Left cardiac atrium (tissue), 4 donors: ENCODE measurements around the gene XRCC1. TPM values are rescaled to one million over a fixed set of nuclear protein-coding genes. Genes with fewer than 3 reads are reported as not detected.
A peak's percentile ranks its signal among the peaks of the same experiment; 100 is the strongest.
"Not testable (repeated sequence)": the region's sequence is repeated elsewhere in the genome, so short reads cannot be mapped to it uniquely, and the experiment has no call there.

Experiments
- ATAC-seq, 2 donors: fragments of 200-7000 bp; cut with Tn5 transposase; one replicate each; pipeline ENCODE4 v1.9.1; 2020; ENCODE audit warnings: mild to moderate bottlenecking in 2 of 2, moderate library complexity in 2 of 2
- DNase-seq: peaks from one replicate; pipeline ENCODE4 v3.0.0-alpha.2; 2020
- intact Hi-C, 2 donors: fragments of 100-400 bp; cut with DNase I; formaldehyde crosslinking; loops; one replicate each; pipeline versions ENCODE4 v1.14.1 to v1.15.1; 2022 to 2023
- total RNA-seq, 2 donors: library from RNA; stranded (reverse); fragmentation: NEBNext Ultra II Directional; extraction: Animal tissue kit (Norgen Biotek cat#: 25700); gene quantifications; one replicate each; pipeline ENCODE4 v1.2.1, GENCODE V29; 2021
- donor health status: DM: no; HTN: yes; CAD: no.
- donor health status: DM: no; HTN: yes; CAD: no; lungs with severe emphysema.
- donor health status: DM: yes; HTN: yes; CAD: no.
- donor health status: Dilated cardiomyopathy.

The XRCC1 gene
- total RNA-seq, 2 donors from 2014 or later = 14.0 to 17.4 TPM

DNA sequence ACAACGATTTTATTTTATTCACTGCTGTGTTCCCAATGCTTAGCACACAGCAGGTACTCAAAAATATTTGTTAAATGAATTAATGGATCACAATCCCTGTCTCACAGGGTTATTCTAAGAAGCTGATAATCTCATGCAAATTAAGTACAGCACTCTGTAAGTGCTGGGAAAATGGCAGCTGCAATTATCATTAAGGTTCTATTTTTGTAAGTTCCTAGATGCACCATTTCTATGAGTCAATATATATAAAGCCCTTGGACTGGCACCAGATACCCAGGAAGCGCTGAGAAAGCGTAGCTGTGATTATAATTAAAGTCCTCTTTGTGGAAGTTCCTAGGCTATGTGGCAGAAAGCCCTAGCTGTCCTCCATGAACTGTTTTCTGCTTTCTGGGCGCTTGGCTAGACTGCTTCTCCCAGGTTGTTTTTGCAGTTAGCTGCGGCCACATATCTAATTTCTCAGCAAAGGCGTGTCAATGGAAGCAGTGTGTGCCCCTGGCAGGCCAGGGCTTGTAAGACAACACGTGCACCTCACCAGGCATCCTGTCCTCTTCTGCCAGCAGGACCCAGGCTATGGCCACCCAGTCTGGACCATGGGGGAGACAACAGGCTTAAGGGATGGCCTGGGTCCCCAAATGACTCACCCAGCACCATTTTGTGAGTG is 31.4 kb upstream of the XRCC1 start:
- ATAC-seq = no peak
- intact Hi-C loops = no loop called here
- no peak for DNase-seq

DNA sequence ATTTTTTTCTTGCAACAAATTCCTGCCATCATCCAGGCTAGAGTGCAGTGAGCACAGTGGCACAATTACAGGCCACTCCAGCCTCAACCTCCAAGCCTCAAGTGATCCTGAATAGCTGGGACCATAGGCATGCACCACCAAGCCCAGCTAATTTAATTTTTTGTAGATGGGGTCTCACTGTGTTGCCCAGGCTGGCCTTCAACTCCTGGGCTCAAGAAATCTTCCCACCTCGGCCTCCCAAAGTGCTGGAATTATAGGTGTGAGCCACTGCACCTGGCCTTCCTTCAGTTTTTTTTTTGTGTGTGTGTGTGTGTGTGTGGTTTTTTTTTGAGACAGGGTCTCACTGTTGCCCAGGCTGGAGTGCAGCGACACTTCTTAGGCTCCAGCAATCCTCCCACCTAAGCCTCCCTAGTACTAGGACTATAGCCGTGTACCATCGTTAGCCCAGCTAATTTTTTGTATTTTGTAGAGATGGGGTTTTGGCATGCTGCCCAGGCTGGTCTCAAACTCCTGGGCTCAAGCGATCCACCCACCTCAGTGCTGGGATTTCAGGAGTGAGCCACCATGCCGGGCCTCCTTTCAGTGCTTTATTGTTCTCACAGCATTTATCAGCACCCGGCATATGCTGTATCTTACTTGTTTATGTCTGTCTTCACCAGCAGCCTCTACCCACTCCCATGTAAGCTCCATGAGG is 30.7 kb upstream of the XRCC1 start:
- intact Hi-C loops = no loop called here

DNA sequence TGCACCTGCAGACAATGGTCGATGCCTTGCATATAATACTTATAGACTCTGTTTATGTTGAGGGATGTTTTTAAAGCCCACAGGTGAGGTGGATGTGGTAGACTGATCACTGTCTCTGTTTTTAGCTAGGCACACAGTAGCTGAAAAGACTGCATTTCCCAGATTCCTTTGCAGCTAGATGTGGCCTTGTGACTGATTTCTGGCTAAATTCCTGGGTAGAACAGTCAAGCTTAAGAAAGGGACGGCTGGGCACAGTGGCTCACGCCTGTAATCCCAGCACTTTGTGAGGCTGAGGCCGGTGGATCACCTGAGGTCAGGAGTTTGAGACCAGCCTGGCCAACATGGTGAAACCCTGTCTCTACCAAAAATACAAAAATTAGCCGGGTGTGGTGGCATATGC is 25.0 kb upstream of the XRCC1 start:
- intact Hi-C loops, DNase-seq, ATAC-seq: not testable (repeated sequence)

More for the DNA sequence above, 30.7 kb upstream of the XRCC1 start:
- DNase-seq (no peak), ATAC-seq (no peak)

DNA sequence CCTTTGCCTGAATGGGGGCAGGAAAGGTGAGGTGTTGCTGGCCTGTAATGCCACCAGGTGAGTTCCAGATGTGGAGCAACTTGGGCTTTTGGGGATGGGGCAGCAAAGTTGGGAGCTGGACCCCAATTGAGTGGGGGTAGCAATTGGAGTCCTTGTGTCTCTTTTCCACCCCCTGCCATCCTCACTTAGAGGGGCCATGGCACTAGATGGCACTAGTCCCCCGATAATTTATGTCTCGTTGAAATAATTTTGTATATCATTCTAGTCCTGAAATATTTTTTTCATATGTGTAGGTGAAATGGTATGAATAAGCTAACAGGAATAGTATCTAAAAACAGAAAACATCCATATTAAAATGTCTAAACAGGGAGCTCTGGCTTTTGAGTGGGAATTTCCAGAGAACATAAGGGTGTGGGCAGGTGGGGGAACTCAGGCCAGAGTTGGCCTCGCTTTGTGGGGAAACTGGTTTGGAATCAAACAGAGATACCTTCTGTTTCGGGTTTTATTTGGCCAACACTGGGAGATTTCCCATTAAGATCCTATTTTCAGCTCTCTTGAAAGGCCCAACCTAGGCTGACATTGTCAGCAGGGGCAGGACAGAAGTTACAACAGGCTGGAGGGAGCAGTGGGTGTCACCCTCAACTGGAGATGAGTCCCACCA is 24.4 kb upstream of the XRCC1 start:
- ATAC-seq = no peak
- no peak for DNase-seq
- intact Hi-C loops = no loop called here

DNA sequence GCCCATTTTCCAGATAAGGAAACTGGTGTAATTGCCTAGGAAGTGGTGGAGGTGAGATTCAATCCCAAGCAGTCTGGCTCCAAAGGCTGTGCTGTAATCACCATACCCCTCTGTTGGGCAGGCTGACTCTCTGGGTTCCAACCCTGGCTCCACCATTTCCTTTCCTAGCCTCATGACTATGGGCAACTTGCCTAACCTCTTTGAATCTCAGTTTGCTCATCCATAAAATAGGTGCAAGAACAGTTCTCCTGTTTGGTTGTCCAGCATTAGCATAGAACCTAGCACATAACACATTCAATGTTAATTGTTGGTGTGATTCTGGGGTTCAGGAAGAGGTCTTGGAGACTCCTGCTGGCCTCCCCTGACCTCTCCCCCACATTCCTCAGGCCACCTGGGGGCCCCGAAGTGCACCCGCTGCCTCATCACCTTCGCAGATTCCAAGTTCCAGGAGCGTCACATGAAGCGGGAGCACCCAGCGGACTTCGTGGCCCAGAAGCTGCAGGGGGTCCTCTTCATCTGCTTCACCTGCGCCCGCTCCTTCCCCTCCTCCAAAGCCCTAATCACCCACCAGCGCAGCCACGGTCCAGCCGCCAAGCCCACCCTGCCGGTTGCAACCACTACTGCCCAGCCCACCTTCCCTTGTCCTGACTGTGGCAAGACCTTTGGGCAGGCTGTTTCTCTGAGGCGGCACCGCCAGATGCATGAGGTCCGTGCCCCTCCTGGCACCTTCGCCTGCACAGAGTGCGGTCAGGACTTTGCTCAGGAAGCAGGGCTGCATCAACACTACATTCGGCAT is 23.3 kb upstream of the XRCC1 start:
- DNase-seq (no peak), ATAC-seq (no peak)
- intact Hi-C loops = no loop called here

DNA sequence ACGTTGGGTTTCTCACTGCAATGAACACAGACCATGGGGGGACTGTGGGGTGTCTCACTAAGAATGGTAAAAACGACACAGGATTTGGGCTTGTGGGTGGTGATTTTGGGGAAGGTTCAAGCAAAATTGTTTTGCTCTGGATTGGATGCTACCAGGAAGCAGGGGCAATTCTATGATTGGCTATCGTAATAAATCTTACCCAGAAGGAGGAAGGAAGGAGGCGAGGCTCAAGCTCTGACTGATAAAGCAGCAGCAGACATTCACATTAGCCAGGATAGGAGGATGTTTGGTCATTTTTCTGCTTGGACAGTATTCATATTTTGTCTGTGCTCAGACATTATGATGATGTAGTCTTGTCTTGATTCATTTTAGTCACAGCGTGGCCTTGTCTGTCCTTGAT is 22.5 kb upstream of the XRCC1 start:
- ATAC-seq = no peak
- DNase-seq = no peak
- intact Hi-C loops = no loop called here

DNA sequence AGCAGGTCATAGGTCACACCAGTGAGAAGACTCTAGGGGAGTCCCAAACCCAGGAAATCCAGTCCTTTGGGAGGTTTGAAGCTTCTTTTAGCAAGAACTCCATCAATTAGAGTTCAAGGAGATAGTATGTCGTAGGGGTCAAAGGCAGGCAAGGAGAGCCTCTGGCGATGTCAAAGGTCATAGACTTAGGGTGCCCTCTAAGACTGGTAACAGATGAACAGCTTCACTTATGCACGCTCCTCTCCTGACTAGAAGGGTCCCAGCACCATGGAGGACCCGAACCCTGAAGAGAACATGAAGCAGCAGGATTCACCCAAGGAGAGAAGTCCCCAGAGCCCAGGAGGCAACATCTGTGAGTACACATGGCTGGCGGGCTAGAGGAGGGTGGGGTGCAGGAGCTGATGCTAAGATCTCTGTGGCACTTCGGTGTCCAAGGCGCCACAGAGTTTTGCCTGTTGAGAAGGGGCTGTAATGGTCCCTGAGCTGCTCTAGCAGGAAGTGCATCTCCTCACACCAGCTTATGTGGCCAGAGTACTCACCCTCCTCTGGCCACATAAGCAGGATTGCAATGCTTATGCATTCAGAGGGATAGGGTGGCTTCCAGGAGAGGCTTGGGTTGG is 21.6 kb upstream of the XRCC1 start:
- DNase-seq = no peak
- intact Hi-C loops = loop anchor here in 1 of 2 donors (1.0 kb wide), 2 partner anchors 22 kb away; partner anchors contain the start of genes PINLYP, XRCC1 and ZNF428
- no peak for ATAC-seq

DNA sequence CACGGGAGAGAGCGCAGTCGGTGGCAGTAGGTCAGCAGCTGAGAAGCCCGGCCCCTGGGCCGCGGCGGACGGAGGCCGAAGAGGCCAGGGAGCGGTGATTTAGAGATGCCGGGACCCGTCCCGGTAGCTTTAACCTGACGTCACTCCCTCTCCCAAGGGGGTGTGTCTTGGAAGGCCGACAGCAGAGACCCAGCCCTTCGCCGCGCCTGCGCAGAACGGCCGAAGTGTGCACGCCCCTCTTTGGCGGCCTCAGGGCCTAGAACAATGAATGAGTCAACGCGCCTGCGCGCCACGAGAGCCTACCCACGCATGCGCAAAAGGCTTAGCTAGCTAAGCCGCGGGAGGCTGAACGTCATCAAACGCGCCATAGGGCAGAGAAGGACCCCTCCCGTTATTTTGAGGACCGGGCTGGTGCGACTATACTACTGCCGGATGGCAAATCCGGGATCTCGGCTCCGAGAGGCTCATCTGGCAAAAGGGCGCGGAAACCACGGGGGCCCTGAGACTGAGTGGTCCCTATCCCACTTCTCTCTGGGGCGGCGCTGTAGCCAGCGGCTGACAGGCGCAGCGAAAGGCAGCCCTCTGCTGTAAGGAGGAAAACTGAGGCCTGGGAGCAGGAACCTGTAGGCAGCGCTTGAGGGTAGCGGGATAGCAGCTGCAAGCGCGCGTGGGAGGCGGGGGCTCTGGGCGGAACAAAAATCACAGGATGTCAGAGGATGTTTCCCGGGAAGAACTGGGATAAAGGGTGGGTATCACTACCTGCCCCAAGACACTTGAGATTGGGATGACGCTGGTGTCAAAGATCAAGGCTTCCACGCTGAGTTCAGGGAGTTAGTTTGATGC is 20.9 kb upstream of the XRCC1 start, which contains the start of the genes IRGQ and ZNF576:
IRGQ (minus strand) TSS at position 136 of the 843 bp plus-strand sequence. CDS start 796 bp downstream, outside the sequence.
ZNF576 (plus strand) TSS at position 597 of the 843 bp plus-strand sequence. CDS start 514 bp downstream, outside the sequence.
- ATAC-seq (peak; percentile 94 to 96), DNase-seq (peak; percentile 100)
- intact Hi-C loops = loop anchor here in 1 of 2 donors (1.0 kb wide), 2 partner anchors 21 to 23 kb away; partner anchors contain the start of genes PINLYP, XRCC1 and ZNF428

DNA sequence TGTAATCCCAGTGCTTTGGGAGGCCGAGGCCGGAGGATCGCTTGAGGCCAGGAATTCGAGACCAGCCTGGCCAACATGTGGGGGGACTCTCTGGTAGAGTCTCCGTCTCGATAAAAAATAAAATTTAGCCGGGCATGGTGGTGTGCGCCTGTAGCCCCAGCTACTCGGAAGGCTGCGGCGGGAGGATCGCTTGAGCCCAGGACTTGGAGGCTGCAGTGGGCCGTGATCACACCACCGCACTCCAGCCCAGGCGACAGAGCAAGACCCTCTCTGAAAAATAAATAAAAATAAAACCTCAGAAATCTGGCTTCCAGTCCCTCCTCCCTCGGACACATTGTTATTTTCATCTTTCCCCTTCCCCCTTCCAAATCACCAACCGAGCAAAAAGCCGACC is 20.3 kb upstream of the XRCC1 start:
- ATAC-seq = peak; percentile 3 to 37
- intact Hi-C loops = no loop called here
- no peak for DNase-seq

DNA sequence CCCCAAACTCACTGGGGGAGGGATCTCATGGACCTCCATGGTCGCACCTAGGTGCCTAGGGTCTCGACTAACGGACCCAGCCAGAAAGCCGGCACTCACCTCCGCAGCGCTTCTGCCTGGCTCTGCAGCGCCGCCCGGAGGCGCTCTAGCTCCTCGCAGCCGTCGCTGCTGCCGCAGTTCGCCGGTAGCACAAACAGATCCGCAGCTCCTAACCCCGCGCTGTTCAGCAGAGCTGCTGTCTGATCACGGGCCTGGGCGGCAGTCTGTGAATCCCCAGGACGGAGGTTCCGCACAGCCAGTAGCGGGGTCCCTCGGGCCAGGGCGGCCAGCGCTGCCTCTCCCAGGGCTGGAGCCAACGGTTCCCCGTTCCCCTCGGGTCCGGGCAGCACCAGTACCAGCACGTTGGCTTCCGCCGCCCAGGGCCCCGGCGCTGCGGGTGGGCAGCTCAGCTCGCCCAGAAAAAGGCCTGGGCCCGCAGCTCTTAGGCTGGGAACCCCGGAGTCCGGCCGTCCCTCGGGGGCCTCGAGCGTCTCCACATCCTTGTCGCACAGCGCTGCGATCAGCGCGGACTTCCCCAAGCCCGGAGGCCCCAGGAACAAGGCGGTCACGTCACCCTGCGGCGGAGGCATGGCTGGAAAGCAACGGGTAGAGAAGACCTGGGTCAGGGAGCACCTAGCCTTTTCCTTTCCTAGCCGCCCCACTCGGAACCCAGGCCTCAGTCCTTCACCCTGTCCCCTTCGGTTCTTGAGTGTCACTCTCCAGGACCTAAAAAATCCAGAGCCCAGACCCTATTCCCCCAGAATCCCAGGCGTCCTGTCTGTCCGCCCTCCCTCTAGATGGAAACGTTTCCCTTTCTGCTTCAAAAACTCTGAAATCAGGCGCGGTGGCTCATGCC is 19.6 kb upstream of the XRCC1 start:
- DNase-seq (peak; percentile 56), ATAC-seq (peak; percentile 14 to 27)
- intact Hi-C loops = no loop called here

DNA sequence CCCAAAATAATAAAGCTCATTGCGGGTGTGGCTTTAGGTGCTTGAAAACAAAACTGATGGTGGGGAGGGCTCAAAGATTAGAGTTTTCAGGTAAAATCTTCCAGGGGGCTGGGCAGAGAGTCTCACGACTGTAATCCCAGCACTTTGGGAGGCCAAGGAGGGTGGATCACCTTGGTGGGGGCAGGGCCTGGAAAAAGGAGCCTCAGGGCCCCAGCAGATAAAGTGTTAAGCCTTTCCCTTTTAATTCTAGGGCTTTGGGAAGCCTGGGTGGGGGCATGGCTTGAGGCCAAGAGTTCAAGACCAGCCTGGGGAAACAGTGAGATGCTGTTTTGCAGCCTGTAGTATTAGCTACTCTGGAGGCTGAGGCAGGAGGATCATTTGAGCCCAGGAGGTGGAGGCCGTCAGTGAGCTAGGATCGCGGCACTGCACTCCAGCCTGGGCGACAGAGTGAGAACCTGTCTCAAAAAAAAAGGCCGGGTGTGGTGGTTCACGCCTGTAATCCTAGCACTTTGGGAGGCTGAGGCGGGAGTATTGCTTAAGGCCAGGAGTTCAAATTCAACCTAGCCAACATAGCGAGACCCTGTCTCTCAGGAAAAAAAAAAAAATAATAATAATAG is 18.9 kb upstream of the XRCC1 start:
- intact Hi-C loops = no loop called here
- DNase-seq (no peak), ATAC-seq (no peak)

DNA sequence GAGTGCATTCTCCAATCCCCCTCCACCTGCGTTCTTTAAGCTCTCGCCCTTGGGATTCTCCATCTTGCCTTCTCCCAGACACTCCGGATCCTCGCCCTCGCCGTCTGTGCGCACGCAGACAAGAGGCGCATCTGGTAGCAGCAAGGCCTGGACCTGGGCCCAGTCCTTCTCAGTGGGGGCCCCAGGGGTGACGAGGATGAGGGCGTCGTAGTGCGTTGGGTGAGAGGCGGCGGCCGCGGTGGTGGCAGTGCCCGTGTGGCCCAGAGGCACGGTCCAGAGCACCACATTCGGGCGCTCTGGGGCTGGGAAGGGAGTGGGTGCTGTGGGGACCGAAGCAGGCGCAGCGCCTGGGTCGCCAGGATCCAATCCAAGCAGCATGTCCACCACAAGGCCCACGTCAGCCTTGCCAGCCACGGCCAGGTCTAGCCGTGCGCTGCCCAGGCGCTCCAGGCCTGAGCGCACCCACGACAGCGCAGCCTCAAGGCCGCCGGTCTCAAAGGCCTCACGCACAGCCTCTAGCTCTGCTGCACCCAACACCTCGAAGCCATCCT is 17.5 kb upstream of the XRCC1 start:
- DNase-seq (no peak), ATAC-seq (no peak)
- intact Hi-C loops = no loop called here

DNA sequence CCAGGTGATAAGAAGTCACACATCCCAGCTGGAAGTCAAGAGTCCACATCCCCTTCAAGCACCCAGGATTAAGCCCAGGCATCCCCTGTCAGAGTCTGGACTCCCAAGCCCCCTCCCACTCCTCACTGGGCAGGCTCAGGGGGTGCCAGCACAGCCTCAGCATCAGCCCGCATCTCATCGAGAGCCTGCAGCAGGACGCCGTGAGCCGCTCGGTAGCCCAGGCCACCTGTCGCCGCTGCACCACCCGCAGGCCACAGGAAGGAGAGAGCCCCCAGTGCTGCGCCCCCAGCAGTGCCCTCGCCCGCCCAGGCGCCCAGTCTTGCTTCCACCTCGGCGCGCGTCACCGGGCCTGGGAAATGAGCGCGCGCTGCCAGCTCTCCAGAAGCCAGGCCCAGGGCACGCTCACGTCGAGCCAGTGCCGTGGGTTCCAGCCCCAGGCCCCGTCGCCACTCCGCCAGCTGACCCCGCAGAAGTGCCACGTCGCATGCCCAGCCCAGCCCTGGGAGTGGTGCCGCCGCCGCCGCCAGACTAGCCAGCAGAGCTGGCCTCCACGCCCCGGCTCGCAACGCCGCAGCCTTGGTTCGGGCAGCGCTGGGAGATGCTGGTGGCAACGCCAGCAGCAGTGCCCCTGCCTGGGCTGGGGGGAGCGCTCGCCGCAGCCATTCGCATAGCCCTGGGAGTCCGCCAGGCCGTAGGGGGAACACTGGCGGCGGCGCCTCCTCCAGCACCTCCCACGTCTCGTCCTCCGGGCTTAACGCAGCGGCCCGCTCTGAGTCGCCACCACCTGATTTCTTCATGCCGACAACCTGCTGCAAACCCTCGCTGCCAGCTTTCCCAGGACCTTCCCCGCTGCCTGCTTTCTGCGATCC is 16.8 kb upstream of the XRCC1 start:
- no peak for DNase-seq
- no peak for ATAC-seq
- intact Hi-C loops = no loop called here

DNA sequence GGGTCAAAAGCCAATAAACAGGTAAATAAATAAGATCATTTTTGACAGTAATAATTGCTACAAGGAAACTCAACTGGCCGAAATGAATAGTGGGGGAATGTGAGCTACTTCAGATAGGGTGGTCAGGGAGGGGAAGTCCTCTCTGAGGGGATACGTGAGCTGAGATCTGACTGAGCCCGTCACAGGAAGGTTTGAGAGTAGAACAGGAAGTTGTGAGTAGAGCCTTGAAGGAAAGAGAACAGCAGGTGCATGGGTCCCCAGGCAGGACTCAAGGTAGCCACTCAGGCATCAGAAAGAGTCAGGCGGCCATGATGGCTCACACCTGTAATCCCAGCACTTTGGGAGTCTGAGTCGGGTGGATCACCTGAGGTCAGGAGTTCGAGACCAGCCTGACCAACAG is 14.4 kb upstream of the XRCC1 start:
- intact Hi-C loops = no loop called here
- no peak for ATAC-seq

DNA sequence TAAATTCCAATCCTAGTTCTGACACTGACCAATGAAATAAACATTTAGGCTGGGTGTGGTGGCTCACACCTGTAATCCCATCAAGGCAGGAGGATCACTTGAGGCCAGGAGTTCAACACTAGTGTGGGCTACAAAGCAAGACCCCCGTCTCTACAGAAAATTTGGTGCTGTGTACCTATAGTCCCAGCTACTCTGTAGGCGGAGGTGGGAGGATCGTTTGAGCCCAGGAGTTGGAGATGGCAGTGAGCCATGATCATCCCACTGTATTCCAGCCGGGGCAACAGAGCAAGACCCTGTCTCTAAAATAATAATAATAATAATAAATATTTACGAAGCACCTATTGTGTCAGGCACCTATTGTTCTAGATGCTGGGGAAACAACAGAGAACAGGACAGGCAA is 13.9 kb upstream of the XRCC1 start:
- no peak for ATAC-seq
- intact Hi-C loops = no loop called here
- DNase-seq = no peak

More for the DNA sequence above, 14.4 kb upstream of the XRCC1 start:
- DNase-seq = no peak
